Myocyte (in vitro differentiated cells): ENCODE results near the gene RAP1GAP. TPM values are rescaled to one million over a fixed set of nuclear protein-coding genes. Genes with fewer than 3 reads are reported as not detected.
"Not testable (repeated sequence)": the region's sequence is repeated elsewhere in the genome, so short reads cannot be mapped to it uniquely, and the experiment has no call there.

Experiments used
- DNase-seq: peaks from one replicate; pipeline ENCODE4 v3.0.0-alpha.2; 2012; ENCODE audit warnings: low read depth
- total RNA-seq: library from RNA; depleted of rRNA; stranded (reverse); fragments of >200 nt; gene quantifications from 2 replicates; pipeline ENCODE4 v1.2.3, GENCODE V29; 2014

The RAP1GAP gene
- total RNA-seq, 1 donor from 2014 or later = 0.21 TPM

DNA sequence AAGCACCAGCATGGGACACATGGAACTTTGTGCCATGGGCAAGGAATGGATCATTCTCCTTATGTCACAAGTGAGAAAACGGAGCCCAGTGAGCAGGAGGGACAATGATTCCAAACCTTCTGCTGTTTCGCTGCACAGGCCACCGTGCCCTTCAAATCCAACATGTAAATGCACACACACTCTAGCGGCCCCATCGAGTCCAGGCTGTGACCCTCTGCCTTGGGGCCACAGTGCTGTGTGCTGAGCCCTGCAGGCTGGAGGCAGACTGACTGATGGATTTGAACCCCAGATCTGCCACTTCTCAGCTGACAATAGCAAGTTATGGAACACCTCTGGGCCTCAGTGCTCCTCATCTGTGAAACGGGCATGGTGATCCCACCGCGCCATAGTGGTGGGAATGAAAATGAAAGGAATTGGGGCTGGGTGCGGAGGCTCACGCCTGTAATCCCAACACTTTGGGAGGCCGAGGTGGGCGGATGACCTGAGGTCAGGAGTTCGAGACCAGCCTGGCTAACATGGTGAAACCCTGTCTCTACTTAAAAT lies 96.4 kb downstream of the RAP1GAP start:
- DNase-seq = no peak

DNA sequence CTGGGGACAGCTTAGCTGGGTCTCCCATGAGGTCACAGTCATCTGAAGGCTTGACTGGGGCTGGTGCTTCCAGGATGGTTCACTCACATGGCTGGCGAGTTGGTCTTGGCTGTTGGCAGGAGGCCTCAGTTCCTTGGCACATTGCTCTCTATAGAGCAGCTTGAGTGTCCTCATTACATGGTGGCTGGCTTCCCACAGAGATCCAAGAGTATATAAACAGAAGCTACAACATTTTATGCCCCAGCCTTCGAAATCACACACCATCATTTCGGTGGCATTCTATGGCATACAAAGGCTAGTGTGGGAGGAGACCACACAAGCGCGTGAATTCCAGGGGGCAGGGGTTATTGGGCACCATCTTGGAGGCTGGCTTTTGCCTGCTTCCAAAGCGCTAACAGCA lies 96.9 kb downstream of the RAP1GAP start:
- no peak for DNase-seq

DNA sequence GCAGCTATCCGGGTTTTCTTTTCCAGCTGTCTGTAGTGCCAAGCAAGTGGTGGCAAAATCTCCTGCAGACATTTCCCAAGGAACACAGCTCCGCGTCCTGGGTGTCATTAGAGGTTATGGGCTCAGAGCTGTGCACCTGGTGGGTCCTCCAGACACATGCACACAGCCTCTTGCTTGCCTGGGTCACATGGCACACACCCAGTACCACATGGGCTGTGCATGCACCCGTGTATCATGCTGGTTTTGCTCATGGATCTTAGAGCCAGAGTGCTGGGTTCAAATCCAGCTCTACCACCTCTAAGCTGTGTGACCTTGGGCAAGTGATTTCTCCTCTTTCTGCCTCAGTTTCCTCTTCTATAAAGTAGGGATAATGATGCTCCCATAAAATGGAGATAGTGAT lies 98.3 kb downstream of the RAP1GAP start:
- DNase-seq = no peak

DNA sequence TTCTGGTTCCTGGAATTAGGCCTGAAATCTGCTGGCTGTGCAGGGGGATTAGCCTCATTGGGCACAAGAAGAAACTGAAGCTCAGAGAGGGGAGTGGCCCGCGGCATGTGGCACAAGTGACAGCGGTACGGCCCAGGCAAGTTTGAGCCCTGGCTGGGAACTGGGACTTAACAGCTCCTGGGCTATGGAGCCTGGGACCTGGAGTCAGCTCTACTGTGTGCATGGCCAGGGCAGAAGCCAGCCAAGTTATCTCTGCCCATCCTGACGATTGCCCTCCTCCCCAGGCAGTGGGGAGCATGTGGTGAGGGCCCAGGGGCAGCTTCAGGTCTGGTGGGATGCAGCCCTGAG lies 98.7 kb downstream of the RAP1GAP start:
- DNase-seq = no peak

DNA sequence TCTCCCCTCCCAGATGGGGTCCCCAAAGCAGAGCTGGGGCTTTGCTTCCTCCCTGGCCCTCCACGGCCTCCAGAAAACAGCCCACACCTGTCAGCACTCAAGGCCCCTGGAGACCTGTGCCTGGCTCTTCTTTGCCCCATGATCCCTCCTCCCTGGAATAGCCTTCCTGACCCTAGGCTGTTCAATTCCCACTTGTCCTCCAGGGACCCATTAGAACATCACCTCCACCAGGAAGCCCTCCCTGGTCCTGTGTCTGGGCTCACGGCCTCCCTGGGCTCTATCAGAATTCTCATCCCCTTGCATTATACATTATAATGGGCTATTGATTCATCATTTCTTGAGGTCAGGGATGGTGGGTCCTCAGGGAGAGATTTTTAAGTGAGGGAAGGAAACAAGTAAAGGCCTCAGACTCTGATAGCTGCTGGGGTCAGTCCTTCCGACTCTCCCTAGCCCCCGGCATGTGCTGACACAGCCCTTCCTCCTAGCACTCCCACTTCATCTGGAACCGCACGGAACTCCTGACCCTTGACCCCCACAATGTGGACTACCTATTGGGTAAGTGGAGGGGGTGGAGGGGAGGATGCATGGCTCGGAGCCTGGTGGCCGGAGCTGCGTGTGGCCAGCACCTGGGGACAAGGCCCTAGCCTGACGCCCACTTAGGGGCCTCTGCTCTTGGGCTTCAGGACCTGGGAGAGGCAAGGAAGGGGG lies 99.2 kb downstream of the RAP1GAP start:
- no peak for DNase-seq

DNA sequence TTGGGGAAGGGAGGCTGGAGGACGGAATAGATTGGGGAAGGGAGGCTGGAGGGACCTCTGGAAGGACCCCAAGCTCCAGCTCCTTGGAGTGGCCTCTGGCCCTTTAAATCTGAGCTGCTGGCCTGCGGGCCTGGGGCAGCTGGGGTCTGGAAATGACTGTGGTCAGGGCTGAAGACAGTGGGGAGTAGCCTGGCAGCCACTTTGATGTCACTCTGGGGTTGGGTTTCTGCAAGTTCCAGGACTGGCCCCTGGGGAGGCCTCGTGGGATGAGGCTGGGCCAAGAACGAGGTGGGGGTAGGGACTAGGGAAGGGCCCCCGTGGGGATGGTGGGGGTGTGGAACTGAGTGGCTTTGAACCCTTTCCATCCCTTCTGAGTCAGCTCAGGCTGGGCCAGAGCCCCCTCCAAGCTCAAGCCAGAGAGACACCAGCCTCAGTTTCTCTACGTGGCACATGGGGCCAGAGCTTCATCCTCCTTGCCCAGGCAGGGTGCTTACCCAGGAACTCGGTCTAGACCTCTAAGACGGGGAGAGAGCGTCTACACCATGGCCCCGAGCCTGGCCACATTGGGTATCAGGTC lies 100.3 kb downstream of the RAP1GAP start:
- DNase-seq = peak; percentile 92

DNA sequence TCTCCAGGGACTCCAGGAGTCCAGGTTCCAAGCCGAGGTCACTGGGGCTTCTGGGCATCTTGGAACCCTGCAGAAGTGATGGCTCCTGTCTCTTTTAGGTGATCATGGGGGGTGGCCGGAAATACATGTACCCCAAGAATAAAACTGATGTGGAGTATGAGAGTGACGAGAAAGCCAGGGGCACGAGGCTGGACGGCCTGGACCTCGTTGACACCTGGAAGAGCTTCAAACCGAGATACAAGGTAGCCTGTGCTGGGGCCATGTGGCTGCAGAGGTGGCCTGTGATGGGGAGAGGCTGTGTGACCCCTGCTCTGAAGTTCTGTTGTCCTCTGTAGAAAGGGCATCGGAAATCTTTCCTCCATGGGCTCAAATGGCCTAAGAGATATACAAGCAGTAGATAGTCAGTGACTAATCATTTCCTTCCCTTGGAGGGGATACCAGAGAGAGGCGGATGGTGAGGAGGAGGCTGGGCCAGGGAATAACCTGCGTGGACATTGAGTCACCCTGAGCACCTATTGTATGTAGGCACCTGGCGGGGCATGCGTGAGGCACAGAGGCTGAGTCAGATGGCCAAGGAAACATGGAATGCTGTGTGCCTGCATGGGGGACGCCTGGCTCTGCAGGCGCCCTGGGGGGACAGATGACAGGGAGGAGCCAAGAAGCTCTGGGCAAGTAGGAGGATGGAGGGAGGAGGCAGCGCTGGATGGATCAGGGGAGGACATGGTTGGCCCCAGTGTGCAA lies 101.0 kb downstream of the RAP1GAP start:
- peak; percentile 62 for DNase-seq

DNA sequence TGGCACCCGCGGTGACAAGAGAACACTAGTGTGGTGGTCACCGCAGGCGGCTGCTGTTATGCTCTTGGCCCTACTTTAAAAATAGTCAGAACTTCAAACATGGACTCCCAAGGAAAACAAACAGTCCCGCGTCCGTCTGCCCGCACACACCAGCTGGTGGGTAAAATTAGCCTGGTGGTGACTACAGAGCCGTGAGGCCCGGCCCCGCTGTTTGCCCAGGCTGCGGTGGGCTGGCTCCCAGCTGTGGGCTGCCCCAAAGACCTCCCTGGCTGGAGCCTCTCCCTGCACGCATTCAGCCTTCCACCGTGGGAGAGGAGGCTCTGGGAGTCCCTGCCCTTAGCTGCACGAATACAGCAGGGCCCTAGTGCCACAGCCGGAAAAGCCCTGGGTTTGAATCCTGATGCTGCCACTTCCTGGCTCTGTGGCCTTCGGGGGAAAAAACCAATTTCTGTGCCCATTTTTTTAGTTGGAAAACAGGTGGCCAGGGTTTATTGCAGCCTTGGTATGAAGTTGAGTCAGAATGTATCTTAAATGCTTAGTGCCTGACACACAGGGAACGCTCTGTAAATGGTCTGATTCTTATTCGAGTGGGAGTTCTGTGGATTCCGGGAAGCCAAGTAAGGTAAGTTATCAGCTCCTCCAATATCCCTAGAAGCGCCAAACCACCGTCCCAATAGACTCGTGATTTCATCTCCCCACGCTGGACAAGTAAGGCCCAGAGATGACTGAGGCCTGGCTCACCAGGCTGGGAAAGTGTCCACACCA lies 101.7 kb downstream of the RAP1GAP start:
- peak; percentile 98 for DNase-seq

DNA sequence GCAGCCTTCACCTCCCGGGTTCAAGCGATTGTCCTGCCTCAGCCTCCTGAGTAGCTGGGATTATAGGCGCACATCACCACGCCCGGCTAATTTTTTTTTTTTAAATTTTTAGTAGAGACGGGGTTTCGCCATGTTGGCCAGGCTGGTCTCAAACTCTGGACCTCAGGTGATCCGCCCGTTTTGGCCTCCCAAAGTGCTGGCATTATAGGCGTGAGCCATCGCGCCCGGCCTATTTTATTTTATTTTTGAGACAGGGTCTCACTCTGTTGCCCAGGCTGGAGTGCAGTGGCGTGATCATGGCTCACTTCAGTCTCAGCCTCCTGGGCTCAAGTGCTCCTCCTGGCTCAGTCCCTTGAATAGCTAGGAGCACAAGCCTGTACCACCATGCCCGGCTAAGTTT lies 102.8 kb downstream of the RAP1GAP start:
- not testable (repeated sequence) for DNase-seq

DNA sequence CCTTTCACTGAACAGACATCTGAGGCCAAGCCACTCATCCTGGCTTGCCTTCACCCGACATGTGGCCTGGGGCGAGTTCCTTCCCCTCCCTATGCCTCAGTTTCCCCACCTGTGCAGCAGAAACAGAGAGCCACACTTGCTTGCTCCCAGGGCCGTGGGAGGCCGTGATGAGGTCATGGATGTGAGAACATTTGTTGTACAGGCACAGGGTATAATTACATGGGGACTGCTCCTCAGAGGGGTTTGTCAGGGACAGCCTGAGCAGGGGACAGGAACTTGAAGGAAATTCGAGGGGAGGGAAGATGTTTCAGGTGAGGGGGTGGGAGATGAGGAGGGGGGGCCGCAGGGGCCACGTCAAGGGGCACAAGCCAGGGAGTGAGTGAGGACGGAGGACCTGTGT lies 103.9 kb downstream of the RAP1GAP start:
- DNase-seq = no peak

DNA sequence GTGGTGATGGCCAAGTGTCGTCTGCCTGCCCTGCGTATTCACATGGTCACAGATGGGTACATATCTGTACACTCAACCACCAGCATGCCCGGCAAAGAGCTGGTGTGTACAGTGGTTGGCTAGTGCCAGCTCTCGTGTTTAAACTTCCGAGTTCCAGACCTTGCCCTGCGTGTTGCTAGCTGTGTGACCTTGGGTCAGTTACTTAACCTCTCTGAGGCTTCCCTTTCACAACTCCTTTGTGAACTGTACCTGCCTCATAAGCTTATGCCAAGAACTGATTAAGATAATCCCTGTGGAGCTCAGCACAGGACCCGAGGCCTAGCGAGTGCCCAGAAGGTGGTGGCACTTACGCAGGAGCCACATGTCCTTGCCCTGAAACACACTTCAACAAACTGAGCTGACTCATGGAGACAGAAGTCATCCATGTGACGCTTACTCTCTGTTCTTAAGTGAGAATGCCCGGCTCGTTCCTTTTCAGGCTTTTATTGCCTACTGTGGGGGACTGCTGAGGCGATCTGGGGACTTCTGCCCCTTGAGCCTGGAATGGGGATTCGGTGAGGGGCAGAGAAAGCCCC lies 104.5 kb downstream of the RAP1GAP start:
- peak; percentile 55 for DNase-seq

DNA sequence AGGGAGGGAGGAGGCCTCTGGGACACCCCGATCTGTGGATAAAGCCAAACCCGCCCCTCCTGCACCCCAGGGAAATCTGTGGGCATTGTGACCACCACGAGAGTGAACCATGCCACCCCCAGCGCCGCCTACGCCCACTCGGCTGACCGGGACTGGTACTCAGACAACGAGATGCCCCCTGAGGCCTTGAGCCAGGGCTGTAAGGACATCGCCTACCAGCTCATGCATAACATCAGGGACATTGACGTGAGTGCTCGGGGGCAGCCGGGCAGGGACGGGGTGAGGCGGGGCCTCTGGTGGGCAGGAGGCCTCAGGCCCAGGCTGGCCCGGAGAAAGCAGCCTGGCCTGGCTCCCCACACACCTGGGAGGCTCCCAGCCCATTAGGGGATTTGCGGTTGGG lies 105.2 kb downstream of the RAP1GAP start:
- DNase-seq = no peak

DNA sequence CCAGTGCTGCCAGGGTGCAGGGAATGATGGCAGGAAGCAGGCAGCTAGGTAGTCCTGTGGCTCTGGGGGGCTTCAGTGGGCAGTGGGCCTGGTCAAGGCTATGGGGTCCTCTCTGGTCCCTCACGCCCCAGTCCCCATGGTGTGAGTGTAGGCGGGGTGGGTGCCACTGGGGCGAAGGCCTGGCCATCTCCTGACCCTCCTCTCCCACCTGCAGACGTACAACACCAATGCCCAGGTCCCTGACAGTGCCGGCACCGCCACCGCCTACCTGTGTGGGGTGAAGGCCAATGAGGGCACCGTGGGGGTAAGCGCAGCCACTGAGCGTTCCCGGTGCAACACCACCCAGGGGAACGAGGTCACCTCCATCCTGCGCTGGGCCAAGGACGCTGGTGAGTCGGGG lies 106.3 kb downstream of the RAP1GAP start:
- DNase-seq = no peak

DNA sequence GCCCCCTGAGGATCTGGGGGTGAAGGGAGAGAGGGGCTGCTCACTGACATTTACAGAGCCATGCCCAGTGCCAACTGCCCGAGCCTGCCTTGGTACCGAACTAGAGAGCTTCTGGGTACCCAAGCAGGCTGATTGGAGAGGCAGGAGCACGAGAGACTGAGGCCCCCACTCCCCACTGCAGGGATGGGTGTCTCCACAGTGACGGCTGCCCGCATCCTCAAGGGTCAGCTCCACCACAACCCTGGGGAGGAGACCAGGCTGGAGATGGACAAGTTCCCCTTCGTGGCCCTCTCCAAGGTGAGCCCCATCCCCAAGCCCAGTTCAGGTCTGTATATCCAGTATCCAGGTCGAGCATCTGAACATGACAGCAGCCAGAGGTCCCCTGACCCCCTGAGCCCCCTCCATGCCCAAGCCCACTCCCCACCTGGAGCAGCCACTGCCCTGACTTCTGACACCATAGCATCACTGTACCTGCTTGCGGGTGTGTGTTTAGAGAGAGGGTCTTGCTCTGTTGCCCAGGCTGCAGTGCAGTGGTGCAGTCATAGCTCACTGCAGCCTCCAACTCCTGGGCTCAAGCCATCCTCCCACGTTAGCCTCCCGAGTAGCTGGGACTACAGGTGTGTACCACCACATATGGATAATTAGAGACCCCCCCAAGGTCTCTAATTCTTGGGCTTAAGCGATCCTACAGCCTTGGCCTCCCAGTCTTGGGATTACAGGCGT lies 108.1 kb downstream of the RAP1GAP start:
- no peak for DNase-seq

DNA sequence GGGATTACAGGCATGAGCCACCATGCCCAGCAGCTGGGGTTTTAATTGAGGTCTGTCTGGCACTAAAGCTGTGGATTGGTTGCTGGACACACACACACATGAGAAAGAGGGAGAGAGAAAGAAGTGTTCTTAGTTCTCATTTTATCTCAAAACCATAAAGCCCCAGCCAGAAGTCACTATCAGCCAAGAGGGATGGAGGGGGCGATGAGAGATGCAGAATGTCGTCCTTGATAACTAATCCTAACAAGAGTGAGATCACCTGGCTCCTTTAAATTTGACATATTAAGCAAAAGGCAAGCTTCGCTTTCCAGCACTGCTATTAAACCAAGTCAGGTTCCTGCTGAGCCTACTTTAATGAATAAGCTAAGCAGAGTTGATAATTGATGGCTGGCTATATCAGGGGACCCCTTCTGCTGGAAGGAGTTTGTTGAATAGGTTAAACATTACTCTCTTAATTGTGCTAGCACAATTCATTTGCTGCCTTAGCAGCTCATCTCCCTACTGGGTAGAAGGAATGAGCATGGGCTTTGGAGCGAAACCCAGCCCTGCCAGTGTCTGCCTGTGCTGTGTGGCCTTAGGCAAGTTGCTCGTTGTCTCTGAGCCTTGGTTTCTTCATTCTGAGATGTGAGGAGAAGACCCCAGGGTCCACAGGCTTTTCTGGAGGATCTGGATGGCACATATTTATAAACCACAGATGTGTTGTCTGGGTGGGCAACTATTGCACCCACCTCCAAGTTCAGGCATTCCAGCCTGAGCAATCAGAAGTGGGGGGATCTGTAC lies 109.2 kb downstream of the RAP1GAP start:
- DNase-seq = no peak

DNA sequence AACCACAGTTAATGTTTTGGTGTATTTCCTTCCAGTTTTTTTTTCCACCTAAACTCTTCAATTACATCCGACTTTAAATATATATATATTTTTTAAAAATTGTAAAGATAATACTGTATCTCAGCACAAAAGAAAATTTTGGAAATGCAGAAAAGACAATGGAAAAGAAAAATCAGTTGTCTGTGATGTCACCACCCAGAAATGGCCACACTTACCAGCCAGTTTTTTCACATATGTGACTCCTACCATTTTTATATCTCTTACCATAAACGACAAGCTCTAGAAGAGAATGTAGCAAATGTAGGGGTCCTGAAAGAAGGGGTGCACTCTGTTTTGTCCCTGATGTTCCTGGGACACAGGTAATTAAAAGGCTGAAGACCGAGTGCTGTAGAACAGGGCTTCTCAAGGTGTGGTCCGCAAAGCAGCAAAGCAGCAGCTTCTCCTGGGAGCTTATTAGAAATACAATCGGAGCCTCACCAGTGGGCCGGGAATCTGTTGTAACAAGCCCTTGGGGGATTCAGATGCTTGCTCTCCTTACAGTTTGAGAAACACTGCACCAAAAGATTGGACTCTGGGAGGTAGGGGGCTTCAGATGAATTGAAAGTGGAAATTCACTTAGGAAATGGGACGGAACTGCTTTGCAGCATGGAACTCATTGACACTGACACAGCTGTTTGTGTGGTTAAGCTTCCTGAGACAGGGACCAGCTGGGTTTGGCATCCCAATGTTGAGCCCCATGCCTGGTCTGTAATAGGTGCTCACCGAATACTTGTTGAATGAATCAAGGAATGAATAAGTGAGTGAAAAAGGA lies 115.8 kb downstream of the RAP1GAP start:
- peak; percentile 96 for DNase-seq

DNA sequence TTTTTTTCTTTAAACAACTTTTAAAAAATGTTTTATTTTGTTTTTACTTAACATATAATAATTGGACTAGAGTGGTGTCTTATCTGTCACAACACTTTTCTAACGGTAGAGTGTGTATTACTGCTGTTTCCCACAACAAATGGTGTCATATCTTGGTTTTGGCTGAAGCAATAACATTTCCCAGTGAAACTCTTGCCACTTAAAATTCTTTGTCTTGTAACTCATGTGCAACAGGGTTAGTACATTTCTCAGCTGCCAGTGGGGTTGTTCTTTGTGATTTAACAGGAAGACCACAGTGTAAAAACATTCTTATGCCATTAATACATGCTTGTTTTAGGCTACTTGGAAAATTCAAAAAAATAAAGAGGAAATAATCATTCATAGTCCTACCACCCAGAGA lies 116.4 kb downstream of the RAP1GAP start:
- DNase-seq = peak; percentile 92

DNA sequence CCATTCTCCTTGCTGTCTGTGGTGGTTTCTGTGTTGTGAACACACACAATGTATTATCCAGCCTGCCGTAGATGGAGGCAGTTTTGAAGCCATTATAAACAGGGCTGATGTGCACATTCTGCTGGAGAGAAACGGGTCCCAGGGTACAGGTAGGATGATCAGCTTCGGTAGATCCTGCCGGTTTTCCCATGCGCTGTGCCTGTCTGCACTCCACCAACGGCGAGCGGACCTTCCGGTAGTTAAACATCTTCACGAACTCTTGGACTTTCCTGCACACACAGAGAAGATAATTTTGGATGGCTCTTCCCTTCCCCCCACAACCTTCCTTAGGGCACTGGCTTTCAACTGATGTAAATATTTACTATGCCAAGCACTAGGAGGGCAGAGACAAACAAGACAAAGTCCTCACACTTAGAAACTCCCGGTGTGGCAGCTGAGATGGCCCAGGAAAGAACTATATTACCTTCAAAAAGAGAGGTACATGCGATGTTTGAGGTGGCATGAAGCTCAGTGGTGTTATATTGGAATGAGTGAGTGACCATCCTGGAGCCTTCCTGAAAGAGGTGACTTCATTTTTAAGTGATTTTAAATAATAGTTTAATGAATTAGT lies 118.2 kb downstream of the RAP1GAP start:
- no peak for DNase-seq

DNA sequence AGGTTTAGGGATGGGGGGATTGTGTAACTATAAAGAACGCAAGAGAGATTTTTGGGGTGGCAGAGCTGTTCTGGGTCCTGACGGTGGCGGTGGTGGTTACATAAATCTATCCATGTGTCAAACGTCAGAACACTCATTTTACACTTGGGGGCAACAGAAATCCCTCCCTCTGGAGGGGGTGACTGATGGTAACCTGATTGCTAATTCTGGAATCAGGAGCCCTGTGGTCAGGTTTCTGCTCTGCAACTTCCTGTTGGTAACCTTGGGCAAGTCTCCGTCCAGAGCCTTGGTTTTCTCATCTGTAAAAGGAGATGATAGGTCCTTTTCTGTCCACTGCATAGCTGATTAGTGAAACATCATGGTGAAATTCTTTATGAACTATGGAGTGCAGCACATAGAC lies 119.1 kb downstream of the RAP1GAP start:
- DNase-seq = no peak
